ENCODE measurements around the gene SLCO1B1. TPM values are rescaled to one million over a fixed set of nuclear protein-coding genes. Genes with fewer than 3 reads are reported as not detected.

Gene SLCO1B1
- total RNA-seq, 4 donors from 2014 or later = not detected

DNA sequence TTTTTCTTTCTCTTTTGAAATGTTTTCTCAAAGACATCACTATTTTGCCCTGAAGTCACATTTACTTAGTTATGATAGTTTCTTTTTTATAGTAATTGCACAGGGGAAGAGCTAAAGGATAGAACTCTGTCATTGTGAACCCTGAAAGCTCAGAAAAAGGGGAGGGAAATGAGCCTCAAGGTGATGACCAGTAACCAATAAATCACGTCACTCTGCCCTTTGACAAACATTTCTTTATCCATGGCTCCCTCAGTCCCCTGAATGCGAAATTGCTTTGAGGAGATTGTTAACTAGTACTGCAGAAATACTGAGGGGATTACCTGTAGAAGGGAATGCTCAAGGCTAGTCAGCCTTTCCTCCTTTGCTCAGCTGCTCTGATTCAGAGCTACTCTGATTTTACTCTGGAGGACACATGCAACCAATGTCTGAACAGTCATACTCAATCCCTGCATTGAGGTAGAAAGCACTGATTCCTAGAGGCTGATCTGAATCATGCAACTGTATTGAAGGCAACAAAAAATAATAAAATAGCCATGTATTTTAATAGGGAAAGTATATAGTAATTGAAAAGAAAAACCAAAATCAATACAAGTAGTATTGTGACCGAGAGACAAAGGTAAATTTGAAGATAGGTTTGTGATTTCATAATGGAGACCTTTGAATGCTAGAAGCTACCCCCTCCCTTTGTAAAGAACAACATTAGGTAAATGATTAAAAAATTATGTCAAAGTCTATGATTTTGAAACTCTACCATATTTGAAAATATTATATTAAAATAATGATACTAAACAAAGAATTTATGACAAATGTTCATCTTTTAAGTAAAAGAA, 24.7 kb downstream of the SLCO1B1 start:
- DNase-seq (ENCODE audit: low spot score in 2 of 2) = no peak
- 63 to 67% methylated on average over 3 of the region's 3 CpGs for WGBS, 2 donors
- intact Hi-C loops (cut with DNase I; ENCODE audit: low total_unique reads) = no loop called here
- no peak overlapping the region for H3K4me3 ChIP-seq (ENCODE audit: low read depth, poor library complexity, severe bottlenecking)
- TF ChIP-seq POLR2A (IDR thresholded peaks at IDR 0.05) = no peak
- TF ChIP-seq, protein P1, sequence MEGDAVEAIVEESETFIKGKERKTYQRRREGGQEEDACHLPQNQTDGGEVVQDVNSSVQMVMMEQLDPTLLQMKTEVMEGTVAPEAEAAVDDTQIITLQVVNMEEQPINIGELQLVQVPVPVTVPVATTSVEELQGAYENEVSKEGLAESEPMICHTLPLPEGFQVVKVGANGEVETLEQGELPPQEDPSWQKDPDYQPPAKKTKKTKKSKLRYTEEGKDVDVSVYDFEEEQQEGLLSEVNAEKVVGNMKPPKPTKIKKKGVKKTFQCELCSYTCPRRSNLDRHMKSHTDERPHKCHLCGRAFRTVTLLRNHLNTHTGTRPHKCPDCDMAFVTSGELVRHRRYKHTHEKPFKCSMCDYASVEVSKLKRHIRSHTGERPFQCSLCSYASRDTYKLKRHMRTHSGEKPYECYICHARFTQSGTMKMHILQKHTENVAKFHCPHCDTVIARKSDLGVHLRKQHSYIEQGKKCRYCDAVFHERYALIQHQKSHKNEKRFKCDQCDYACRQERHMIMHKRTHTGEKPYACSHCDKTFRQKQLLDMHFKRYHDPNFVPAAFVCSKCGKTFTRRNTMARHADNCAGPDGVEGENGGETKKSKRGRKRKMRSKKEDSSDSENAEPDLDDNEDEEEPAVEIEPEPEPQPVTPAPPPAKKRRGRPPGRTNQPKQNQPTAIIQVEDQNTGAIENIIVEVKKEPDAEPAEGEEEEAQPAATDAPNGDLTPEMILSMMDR (IDR thresholded peaks at IDR 0.05) = no peak

DNA sequence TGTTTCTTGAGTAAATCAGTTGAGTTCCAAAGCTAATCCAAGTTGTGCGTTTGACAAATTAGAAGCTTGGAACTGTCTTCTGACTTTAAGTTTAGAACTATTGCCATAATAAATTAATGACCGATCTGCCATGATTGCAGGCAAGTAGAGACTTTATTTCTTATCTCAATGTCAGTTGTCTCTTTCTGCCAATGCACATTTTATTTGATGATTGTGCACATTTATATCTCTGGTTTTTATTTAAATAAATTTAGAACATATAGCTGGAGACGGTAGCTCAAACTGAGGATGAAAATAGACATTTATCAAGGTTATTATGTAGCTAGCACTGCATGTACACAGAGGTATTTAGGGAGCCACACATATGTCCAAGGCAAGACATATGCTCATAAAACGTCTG, 34.1 kb downstream of the SLCO1B1 start:
- intact Hi-C loops (cut with DNase I; ENCODE audit: low total_unique reads) = no loop called here
- no peak for TF ChIP-seq POLR2A (IDR thresholded peaks at IDR 0.05)
- TF ChIP-seq, protein P1 (IDR thresholded peaks at IDR 0.05) = no peak
- H3K4me3 ChIP-seq (ENCODE audit: low read depth, poor library complexity, severe bottlenecking) = no peak overlapping the region
- no peak for DNase-seq (ENCODE audit: low spot score in 2 of 2)
- WGBS, 2 donors = 72% methylated on average over 4 of the region's 4 CpGs

DNA sequence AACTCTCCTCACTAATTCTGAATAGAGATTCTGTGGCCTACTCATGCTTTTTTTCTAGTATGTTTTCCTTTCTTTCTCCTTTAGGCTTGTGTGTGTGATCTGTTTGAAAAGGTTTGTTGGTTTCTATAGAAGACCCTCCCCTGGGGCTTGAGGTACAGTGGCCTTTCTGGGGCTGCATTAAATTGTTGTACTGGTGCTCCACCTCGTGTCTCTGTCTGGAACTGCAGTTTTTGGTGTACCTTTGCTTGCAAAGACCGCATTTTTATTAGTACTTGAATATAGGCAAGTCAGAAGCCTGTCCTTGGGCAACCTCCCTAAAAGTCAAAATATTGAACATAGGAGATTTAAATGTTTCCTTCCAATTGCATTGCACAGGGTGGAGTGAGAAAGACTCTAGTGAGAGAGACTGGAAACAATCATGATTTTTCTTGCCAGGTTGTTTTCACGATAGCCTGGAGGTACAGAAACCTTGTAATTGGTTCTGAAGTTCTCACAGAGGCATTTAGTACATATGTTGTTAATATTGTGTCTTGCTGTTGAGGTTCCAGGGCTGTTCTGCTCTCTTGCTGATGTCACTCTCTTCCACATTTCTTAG, 39.0 kb downstream of the SLCO1B1 start:
- intact Hi-C loops (cut with DNase I; ENCODE audit: low total_unique reads) = no loop called here
- WGBS, 2 donors = 30 to 33% methylated on average over 3 of the region's 3 CpGs

DNA sequence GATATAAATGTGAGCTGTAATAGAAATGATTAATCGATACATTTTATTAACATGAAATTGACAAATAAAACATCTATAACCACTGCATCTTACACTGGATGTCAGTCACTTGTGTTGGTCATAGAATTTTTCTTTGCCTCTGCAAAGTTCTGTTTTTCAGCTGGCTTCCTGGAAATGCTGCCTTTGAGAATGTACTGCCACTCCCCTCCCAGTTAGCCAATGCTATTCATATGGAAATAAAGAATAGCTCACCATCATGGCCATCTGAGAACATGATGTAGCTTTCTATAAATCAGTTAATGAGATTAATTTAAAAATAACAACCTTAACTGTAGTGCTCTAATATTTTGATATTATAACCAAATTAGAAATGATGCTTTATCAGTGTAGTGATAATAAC, 41.1 kb downstream of the SLCO1B1 start:
- TF ChIP-seq, protein P1 (IDR thresholded peaks at IDR 0.05) = no peak
- no peak for TF ChIP-seq POLR2A (IDR thresholded peaks at IDR 0.05)
- WGBS, 2 donors = 93 to 100% methylated on average over 1 of the region's 1 CpG
- no peak for DNase-seq (ENCODE audit: low spot score in 2 of 2)
- intact Hi-C loops (cut with DNase I; ENCODE audit: low total_unique reads) = no loop called here
- H3K4me3 ChIP-seq (ENCODE audit: low read depth, poor library complexity, severe bottlenecking) = no peak overlapping the region

More for the DNA sequence above, 39.0 kb downstream of the SLCO1B1 start:
- DNase-seq (ENCODE audit: low spot score in 2 of 2) = no peak
- no peak for TF ChIP-seq POLR2A (IDR thresholded peaks at IDR 0.05)
- TF ChIP-seq, protein P1 (IDR thresholded peaks at IDR 0.05) = no peak
- no peak overlapping the region for H3K4me3 ChIP-seq (ENCODE audit: low read depth, poor library complexity, severe bottlenecking)

DNA sequence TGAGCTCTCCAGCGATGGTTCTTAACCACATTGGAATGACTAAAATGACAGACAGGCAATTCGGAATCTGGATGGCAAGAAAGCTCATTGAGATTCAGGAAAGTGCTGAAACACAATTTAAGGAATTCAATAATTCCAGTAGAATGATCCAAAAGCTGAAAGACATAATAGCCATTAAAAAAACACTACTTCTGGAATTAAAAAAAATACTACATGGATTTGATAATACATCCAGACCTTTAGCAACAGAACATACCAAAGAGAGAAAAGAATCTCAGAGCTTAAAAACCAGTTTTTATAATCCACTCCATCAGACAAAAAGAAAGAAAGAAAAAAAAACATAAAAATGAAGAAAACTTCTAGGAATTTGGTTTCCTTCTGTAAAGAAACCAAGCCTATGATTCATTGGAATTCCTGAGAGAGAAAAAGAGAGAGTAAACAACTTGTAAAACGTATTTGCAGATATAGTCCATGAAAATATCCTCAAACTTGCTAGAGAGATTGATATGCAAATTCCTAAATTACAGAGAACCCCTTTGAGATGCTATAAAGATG, 52.8 kb downstream of the SLCO1B1 start:
- 46 to 63% methylated on average over 3 of the region's 3 CpGs for WGBS, 2 donors
- intact Hi-C loops (cut with DNase I; ENCODE audit: low total_unique reads) = no loop called here
- no peak overlapping the region for H3K4me3 ChIP-seq (ENCODE audit: low read depth, poor library complexity, severe bottlenecking)
- no peak for TF ChIP-seq POLR2A (IDR thresholded peaks at IDR 0.05)
- TF ChIP-seq, protein P1 (IDR thresholded peaks at IDR 0.05) = no peak
- DNase-seq (ENCODE audit: low spot score in 2 of 2) = no peak

Data from lower leg skin (tissue), 4 donors.